Purkinje cell (primary cell): ENCODE measurements around the gene SMIM26. TPM values are rescaled to one million over a fixed set of nuclear protein-coding genes. Genes with fewer than 3 reads are reported as not detected.

ENCODE experiments used
- polyA plus RNA-seq: library from polyadenylated mRNA; unstranded; fragments of >200 nt; fragmentation: Nextera tagmentation; gene quantifications from 2 replicates; pipeline ENCODE4 v1.2.1, GENCODE V29; 2014

The SMIM26 gene, protein sequence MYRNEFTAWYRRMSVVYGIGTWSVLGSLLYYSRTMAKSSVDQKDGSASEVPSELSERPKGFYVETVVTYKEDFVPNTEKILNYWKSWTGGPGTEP
- 532 and 592 TPM in 2 replicates for polyA plus RNA-seq

DNA sequence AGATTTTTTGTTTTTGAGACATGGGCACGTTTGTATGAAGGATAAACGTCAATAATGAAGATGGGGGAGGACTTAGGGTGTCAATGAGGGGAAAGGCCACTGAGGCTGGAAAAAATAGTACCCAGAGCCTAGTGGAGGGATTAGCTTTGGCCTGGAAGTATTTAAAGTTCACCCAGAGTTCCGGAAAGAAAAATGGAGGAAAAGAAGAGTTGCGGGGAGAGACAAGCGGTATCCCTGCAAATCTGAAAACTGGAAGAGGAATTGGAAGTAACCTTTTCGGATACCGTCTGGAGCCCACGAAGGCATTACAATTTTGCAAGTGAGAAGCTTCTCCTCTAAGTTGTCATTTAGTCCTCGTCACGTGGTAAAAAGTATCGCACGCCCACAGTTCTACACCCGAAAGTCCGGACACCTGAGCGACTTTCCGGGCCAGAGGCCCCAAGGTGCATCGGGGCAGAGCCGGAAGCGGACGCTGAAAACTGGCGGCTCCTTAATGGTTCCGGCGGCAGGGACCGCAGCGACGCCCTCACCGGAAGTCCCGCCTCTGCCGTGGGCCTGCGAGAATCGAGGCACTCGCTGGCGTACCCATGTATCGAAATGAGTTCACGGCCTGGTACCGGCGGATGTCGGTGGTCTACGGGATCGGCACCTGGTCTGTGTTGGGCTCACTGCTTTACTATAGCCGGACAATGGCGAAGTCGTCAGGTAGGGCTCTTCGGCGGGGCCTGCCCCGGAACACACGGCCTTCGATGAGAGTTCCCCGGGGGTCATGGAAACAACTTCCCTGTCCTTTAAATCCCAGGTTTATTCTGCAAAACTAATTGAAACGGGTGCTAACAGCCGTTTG lies at the start of gene SMIM26:
Gene SMIM26 (plus strand): TSS at position 541 of the 847 bp plus-strand sequence. CDS start 47 bp downstream, at position 588.

DNA sequence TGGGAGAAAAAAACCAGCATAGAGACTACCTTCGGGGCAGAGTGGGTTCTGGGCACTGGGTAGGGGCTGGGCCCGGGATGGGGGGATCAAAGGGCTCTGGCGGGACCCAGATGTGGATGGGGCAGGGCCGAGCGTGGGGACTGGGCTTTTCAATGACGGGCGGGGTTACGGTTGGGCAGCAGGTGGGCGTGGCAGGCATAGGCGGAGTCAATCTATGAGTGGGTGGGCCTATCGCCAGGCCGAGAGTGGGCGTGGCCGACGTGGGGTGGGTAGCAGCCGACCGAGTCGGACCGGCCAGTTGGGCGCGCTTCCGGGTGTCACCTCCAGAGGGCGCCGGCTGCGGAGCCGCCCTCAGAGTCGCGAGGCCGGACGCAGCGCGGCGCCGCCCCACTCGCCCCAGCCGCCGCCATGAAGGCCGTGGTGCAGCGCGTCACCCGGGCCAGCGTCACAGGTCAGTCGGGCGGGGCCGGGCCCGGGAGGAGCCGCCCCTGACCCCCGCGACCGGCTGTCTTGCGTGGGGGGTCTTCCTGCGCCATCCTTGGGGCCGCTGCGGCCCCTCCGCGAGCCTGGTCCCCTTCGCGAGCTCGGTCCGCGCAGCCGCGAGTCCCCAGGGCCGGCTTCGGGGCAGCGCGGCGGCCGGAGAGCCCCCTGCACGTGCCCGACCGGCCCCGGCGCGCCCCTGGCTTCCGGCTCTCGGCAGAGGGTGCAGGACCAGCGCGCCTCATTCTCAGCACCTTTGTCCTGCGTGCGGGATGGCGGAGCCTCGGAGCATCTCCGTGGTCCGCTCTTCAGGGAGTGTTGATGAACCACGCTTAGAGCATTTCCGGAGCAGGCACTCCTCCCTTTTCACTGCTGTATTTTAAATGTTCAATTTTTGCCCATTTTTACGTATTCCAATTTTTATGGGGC lies 20.7 kb downstream of the SMIM26 start, which contains the start of gene DTD1:
Gene DTD1 (plus strand): TSS at position 390 of the 909 bp plus-strand sequence. CDS start 19 bp downstream, at position 409.

Other genes with a start within 250 kb of the SMIM26 start
- gene DZANK1, start 100.4 kb upstream of the SMIM26 start, polyA plus RNA-seq, result 4.7 and 6.2 TPM in 2 replicates
- 24.1 and 27.0 TPM in 2 replicates for gene POLR3F, start 100.0 kb upstream of the SMIM26 start, polyA plus RNA-seq
- 2.0 and 3.3 TPM in 2 replicates for gene RBBP9, start 70.2 kb upstream of the SMIM26 start, polyA plus RNA-seq
- 27.5 and 34.9 TPM in 2 replicates for gene SEC23B, start 59.5 kb upstream of the SMIM26 start, polyA plus RNA-seq
- gene DTD1, start 20.6 kb downstream of the SMIM26 start, polyA plus RNA-seq, result 30.0 and 30.5 TPM in 2 replicates
- not detected in 2 replicates for gene SCP2D1, start 246.4 kb downstream of the SMIM26 start, polyA plus RNA-seq